Activated CD8-positive, alpha-beta memory T cell treated with anti-CD3 and anti-CD28 coated beads, Interleukin-2, amount 50 U/mL, for 4 hours (primary cell): Measurements from ENCODE around the gene HOMER2.
"Not testable (repeated sequence)": the region's sequence is repeated elsewhere in the genome, so short reads cannot be mapped to it uniquely, and the experiment has no call there.

Source experiments
- DNase-seq: peaks from one replicate; pipeline ENCODE4 v3.0.0-alpha.2; 2020

The HOMER2 gene

DNA sequence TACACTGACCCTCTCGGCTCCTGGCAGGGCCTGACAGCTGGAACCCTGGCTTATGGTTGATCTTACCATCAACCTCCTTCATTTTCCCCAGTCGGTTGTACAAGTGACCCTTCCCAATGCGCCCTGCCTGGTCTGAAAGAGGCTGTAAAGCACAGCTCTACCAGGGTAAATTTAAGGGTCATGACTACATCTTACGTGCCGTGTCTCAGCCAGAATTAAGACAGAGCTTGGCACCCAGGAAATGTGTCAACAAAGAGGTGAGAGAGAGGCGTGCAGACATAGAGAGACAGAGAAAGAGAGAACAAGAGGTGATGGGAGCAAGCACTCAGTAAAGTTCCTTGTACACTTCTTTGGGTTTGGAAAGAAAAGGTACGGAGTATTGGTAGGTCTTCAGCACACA, 28.8 kb downstream of the HOMER2 start:
- DNase-seq = no peak

DNA sequence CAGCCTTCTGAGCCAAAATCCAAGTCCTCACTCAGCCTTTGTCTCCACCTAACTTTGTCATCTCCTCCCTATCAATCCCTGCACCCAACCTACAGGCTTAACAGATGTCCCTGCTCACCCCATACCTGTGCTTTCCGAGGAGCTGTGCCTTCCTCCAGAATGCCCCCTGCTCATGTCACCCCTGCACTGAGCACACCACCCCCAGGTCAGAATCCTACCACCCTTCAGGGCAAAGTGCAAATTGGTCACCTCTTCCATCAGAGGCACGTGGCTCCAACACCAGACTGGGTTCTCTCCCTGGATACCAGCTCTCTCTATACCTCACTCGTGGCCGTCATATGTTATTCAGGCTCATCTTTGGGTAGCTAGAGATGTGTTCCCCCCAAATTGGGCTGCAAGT, 29.8 kb downstream of the HOMER2 start:
- no peak for DNase-seq

DNA sequence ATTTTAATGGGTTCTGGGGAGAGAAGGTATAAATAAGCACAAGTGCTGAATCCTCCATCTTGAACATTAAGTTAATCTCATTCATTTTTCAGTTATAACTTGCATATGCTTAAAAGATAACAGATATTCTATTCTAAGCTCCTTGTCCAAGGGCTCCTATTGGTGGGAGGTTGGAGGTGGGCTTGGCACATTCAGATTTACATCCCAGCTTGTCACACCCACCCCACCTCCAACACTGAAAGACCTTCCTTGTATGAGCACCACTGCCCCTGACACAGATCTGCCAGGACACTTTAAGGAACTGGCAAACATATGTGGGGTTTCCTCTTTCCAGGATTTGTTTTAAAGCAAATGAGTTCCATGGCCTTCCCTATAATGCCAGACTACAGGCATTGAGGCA, 30.6 kb downstream of the HOMER2 start:
- DNase-seq = no peak

DNA sequence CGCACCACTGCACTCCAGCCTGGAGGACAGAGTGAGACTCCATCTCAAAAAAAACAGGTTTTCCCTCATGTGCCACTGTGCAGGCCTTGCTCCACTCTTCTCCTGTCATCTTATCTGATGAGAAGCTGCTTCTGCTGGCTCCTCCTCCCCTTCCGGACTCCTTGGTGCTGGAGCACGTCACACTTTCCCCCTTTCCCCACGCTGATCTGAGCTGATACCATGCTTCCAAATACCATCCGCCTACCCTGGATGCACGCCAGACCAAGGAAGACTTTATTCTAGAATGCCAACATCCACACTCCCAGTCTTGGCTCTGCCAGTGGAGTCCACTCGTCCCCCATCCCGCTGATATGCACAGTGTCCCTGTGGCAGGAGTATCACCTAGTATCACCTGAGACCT, 31.3 kb downstream of the HOMER2 start:
- no peak for DNase-seq

DNA sequence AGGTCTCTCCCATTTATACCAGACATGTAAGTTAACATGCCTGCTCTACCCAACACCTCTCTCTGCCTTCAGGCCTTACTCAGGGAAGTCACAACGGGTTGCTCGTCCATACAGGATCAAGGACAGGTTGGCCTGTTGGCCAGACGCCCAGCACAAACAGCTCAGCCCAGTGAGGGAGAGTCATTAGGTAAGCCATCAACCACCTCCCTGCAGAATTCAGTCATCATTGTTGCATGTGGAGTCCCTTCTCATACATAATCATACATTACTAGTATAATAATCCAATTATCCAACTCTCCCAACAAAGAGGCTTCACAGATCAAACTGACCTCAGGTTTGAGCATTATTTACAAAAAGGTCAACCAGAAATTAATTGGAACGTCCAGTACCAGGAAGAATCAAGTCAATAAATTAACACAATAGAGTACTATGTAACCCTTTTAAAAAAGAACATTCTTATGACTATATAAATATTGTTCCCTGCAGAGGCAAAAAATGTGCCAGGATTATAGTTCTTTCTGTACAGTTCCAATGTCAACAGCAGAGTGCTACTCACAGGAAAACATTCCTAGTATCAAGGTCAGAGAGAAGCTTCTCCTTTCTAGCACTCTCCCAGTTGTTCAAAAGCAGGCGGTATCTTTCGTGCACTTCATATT, 33.2 kb downstream of the HOMER2 start:
- DNase-seq = no peak

DNA sequence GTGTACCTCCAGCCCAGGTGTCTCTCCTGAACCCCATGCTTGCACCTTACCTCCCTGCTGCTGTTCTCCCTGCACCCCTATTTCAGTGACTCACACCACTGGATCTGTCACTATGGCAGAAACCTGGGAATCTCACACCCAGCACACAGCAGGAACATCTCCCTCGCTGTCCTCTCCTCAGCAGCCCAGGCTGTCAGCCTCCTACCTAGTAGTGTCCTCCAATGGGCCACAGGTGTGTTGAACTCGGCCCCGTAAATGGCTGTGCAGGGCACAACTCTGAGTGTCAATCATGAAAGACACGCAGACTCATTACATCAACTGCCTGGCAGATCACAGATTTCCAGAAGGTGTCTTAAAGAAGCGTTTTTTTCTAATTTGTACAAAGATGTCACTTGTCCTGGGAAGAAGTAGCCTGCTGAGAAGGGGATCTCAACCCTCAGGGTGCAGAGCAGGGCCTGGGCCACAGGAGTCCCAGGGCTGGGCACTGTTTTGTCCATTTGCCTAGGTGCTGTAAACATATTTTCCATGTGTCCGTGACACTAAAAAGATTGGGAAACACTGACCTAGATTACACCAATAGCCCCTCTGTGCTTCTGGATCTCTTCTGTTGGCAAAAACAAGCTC, 33.8 kb downstream of the HOMER2 start:
- no peak for DNase-seq

DNA sequence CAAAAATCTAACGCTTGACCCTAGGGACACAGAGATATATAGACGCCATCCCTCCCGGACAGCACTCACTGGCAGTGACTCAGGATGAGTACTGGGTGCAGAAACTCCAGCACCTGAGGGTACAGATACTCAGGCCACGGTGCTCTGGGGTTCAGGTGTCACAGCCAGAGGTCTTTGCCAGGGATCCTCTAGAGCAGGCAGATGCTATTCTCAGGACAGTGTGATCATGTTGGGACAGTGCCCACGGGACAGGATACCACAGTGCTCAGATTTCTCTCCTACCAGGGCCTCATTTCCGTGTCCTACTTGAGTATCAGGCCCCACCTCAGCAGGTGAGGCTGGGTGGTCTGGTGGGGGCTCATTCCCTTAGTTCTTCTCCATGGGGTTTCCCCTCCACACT, 34.4 kb downstream of the HOMER2 start:
- no peak for DNase-seq

DNA sequence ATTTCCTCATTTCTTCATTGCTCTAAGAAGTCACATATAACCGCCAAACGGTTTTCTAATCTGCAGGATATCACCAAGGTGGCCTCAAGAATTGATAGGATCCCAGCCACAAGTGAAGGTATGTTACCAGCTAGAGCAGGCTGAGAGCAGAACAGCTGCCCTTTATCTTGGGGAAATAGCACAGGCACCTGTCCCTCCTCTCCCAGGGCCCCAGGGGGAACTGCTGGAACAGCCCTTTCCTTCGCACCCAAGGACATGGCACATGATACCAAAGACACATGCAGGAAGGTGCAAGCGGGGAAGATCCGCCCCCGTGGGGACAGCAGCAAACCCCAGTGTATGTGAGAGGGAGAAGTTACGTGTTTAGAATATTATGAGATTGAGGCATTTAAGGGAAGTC, 35.3 kb downstream of the HOMER2 start:
- DNase-seq = no peak

DNA sequence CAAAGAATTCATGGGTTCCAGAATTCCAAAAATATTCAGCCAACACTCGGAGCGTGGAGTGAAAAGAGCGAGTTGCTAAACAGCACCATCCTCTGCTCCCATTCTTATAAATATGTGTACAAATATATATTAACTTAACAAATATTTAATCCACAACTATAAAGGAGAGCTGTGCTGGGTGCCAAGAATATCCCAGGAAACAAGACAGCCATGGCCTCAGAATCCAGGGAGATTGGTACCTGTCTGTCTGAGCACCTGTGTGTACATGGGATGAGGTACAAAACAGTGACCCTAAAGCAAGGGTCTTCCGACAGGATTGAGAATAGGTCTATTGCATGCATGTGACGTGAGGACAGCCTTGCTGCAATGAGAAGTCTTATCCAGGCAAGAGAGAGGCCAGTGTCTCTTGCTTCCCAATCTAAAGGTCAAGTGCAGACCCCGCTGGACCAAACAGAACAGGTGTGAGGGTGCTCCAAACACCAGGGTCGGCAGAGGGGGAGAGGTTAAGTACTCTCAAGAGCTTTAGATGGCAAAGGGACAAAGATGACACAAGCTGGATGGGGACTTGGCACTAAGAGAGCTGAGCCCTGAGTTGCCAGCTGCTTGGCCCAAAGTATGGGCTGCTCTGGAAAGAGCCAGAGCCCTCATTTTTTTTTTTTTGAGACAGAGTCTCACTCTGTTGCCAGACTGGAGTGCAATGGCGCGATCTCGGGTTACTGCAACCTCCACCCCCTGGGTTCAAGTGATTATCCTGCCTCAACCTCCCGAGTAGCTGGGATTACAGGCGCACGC, 36.2 kb downstream of the HOMER2 start:
- DNase-seq = no peak

DNA sequence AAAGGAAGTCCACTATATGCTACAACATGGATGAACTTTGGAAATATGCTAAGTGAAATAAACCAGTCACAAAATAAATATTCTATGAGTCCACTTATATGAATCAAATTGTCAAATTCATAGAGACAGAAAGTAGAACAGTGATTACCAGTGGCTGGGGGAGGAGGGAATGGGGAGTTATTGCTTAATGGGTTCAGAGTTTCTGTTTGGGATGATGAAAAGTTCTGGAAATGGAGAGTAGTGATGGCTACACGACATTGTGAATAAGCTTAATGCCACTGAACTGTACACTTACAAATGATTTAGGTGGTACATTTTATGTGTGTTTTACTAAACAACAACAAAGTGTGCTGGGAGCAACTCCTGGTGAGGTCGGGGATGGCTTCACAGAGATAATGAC, 38.1 kb downstream of the HOMER2 start:
- DNase-seq = no peak

DNA sequence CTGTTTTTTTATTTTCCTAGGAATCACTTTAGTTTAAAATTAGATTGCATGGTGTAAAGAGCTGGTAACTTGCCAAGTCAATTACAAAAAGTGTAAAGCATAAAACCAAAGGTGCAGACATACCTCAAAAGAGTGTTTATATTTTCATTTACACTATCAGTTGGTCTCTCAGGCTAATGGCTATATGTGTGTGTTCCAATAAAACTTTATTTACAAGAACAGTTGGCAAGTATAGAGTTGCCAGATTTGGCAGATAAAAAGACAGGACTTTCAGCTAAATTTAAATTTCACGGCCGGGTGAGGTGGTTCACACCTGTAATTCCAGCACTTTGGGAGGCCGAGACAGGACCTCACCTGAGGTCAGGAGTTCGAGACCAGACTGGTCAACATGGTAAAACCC, 41.1 kb downstream of the HOMER2 start:
- DNase-seq = no peak

DNA sequence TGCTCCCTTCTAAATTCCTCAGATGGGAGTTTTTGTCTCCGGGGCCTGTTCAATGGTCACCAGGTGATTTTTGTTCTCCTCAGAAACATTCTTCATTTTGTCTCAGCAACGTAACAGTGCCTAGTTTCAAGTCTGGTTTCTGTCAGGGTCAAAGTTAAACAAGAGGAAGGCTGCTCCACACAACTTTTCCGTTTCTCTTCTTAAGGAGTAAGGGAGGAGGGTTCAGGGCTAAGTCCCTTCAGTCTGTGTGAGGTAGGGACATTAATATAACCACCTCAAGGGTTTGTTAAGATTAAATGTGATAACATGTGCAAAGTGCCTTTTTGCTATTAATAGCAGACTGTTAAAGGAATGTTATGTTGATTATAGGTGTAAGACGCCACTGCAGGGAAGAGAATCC, 41.8 kb downstream of the HOMER2 start:
- no peak for DNase-seq

DNA sequence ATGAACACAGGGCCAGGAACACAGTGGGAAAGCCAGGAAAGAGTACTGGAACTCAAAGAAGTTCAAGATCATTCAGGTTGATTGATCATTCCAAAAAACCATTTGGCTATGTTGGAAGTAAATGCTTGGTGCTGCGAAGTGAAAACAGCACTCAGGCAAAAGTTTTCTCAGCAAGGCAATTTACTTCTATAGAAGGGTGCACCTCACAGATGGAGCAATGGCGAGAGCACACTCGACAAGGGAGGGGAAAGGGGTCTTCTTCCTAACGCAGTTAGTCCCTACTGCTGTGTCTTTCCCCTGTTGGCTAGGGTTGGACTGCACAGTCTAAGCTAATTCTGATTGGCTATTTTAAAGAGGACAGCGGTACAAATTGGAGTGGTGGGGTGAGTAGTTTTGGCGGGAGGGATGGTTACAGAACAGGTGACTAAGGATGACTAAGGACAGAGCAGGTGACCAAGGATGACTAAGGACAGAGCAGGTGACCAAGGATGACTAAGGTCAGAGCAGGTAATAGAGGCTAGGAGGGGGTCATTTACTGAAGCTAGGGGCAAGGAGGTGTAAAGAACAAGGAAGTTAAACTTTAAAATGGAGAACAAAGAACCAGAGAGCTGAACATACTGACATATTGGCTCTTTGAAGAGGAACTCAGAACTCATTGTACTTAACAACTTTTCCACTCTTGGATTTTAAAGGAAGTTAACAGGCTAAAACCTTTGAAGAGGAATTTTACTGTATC, 43.3 kb downstream of the HOMER2 start:
- DNase-seq = no peak

DNA sequence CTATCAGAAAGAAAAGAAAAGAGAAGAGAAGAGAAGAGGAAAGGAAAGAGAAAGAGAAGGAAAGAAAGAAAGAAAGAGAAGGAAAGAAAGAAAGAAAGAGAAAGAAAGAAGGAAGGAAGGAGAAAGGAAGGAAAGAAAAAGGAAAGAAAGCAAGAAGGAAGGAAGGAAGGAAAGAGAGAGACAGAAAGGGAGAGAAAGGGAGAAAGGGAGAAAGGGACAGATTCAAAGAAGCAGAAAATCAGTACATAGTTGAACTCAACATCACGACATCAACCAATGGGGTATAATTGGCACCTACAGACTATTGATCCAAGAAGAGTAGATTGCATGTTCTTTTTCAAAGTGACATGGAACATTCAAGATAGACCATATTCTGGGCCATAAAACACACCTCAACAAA, 45.2 kb downstream of the HOMER2 start:
- no peak for DNase-seq

DNA sequence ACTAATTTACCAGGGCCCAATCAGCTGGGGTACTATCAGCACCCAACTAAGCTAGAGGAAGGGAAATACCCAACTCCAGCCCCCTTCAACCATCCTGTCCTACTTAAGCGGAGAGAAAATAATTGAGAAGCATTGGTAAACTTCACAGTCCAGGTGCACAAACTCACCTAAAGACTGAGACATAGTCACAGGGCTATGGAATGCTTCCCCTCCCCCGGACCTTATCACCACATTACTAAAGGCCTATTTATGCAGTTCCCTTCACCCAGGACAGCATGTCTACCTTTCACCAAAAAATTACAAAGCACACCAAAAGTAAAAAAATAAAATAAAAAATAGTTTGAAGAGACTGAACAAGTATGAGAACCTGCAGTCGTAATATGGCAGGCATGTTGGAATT, 47.9 kb downstream of the HOMER2 start:
- DNase-seq = no peak

DNA sequence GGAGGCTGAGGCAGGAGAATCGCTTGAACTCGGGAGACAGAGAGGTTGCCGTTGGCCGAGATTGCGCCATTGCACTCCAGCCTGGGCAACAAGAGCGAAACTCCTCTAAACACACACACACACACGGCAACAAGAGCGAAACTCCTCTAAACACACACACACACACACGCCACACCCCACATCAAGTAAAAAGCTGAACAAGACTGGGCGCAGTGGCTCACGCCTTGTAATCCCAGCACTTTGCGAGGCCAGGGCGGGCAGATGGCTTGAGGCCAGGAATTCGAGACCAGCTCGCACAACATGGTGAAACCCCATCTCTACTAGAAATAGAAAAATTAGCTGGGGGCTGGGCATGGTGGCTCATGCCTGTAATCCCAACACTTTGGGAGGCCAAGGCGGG, 49.0 kb downstream of the HOMER2 start:
- DNase-seq = no peak

DNA sequence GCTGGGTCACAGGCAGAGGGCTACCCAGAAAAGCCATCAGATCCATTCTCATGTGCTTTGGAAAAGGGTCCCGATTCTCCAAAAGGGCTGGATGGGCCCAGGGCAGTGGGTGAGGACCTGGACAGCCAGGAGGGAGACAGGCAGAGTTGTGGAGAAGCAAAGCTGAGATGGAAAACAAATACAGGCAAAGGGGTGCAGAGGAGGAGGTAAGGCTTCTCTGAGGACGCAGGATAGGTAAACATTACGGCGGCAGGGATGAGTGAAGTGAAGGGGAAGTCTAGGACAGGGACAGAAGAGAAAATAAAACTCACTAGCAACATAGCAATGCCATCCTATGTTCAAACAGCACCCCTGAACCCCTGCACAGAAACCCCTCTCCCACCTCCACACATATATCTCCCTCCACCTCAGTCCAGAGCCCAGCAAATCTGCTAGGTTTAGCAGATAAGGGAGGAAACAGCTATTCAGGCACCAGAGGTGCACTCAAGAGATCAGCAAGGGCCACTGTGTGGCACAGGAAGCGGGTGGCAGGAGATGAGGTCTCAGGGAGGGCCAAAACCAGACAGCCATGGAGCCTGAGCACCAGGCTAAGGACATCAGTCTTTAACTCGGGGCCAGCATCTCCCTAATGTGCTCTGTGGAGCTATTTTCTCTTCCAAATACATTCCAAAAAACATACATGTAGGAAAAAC, 51.3 kb downstream of the HOMER2 start:
- no peak for DNase-seq

DNA sequence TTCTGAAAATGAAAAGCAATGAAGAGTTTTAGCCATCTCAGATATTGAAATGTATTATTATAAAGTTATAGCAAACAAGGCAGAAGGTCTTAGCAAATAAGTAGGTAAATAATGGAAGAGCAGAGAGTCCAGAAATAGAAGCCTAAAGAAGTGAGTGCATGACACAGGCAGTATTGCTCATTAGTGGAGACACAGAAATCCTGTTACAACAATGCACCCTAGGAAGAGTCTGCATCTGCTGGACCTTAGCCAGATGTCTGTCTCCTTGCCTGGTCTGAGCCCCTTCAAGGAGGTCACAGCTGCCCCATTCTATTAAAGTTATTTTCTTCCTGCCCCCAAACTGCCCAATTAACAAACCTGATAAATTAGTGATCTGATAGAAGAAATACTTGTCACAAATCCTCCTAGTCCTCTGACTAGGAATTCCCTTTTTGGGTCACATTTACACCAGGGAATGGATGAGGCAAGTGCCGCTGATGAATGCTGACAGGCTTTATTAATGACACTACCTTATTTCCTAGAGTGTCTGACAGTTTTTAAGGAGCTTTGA, 51.9 kb downstream of the HOMER2 start:
- DNase-seq = no peak

DNA sequence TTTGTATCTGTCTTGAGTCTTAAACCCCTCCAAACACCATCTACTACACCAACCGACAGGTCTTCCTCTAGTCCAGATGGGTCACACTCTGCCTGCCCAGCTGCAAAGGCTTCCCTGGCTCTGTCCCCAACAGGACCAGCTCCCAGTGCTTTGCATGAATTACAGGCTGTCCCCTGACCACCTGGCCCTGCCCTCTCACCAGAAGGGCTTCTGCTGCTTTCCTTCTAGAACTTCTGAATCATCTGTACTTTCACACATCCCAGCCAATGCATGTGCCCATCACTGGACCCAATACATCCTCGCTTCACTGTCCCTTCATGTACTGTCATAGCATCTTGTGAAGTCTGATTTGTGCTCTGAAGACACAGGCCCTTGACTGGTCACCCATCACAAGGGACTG, 53.6 kb downstream of the HOMER2 start:
- no peak for DNase-seq

DNA sequence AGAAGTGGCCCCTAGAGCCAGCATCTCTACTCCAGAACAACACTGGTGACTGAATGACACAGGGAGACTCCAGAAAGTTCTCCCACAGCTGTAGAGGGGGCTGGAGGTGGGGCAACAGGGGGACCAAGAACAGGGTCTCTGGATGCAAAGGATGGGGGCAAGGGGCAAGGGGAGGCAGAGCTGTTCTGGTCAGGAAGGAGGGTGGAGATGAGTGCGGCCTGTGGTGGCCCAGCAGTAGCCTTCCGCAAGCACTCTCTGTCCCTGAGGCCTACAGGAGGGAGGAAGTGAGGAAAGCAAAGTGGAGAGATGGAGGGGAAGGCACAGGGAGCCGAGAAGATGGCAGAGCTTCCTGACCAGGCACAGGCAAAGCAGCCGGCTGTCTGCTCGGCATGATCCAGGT, 56.5 kb downstream of the HOMER2 start:
- DNase-seq = no peak

DNA sequence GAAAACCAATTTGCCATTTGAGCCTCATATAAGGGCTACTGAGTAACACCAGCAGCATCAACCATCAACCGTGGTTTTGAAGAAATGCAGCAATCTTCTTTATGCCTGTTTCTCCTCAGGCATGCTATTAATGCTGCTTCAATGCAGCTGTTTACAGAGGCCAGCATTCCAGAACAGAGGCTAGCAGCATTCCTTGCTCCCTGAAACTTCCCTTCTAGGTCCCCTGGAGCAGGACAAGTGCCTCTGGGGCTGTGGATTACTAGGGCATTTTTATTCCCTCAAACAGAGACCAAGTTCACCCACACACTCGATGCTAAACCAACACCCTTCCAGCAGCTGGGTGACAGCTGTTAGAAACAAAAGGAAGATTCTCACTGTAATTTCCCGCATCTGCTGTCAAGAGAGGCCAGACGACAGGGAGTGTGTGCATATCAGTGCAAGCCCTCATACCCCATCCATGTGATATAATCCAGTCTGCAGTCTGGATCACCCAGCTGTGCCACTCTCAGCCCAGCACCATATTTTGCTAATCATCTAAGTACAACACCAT, 57.5 kb downstream of the HOMER2 start:
- no peak for DNase-seq

DNA sequence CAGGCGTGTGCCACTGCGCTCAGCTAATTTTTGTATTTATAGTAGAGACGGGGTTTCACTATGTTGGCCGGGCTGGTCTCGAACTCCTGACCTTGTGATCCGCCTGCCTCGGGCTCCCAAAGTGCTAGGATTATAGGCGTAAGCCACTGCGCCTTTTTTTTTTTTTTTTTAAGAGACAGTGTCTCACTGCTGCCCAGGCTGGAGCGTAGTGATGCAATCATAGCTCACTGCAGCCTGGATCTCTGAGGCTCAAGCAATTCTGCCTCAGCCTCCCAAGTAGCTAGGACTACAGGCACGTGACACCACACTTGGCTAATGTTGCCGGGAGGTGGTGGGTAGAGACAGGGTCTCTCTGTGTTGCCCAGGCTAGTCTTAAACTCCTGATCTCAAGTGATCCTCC, 59.0 kb downstream of the HOMER2 start:
- DNase-seq = not testable (repeated sequence)
